Heart left ventricle (tissue), 16 donors: ENCODE measurements around the gene GPI. TPM values are rescaled to one million over a fixed set of nuclear protein-coding genes. Genes with fewer than 3 reads are reported as not detected.
A peak's percentile ranks its signal among the peaks of the same experiment; 100 is the strongest.

ENCODE experiments used
- ATAC-seq, 4 donors: fragments of 200-7000 bp; cut with Tn5 transposase; one replicate each; pipeline ENCODE4 v1.9.1; 2020 to 2022; ENCODE audit warnings: moderate library complexity in 4 of 4, mild to moderate bottlenecking in 3 of 4, moderate number of reproducible peaks in 1 of 4
- DNase-seq, 5 donors: peaks; one replicate each; pipeline ENCODE4 v3.0.0-alpha.2; 2020
- H3K27ac ChIP-seq, 12 donors: fragments of 200-600 bp; sonication (generic) in 4 of 12; one replicate each; pipeline versions ENCODE4 v1.5.0 to v1.8.0; 2016 to 2022; ENCODE audit warnings: mild to moderate bottlenecking in 2 of 12
- H3K27me3 ChIP-seq, 9 donors: fragments of 200-600 bp; sonication (generic) in 2 of 9; one replicate each; pipeline versions ENCODE4 v1.5.1 to v1.8.0; 2016 to 2022; ENCODE audit warnings: mild to moderate bottlenecking in 3 of 9
- H3K36me3 ChIP-seq, 9 donors: fragments of 200-600 bp; sonication (generic) in 2 of 9; one replicate each; pipeline versions ENCODE4 v1.5.0 to v1.8.0; 2018 to 2022; ENCODE audit warnings: mild to moderate bottlenecking in 2 of 9
- H3K4me1 ChIP-seq, 12 donors: fragments of 200-600 bp; sonication (generic) in 4 of 12; one replicate each; pipeline versions ENCODE4 v1.5.0 to v1.8.0; 2016 to 2022; ENCODE audit warnings: mild to moderate bottlenecking in 3 of 12
- H3K4me3 ChIP-seq, 12 donors: fragments of 200-600 bp; sonication (generic) in 4 of 12; one replicate each; pipeline versions ENCODE4 v1.5.0 to v1.8.0; 2017 to 2022; ENCODE audit warnings: mild to moderate bottlenecking in 9 of 12, moderate library complexity in 4 of 12
- H3K9me3 ChIP-seq, 12 donors: fragments of 200-600 bp; sonication (generic) in 4 of 12; one replicate each; pipeline versions ENCODE4 v1.5.0 to v1.8.0; 2016 to 2022; ENCODE audit warnings: mild to moderate bottlenecking in 1 of 12
- CTCF ChIP-seq, 12 donors: fragments of 200-600 bp; sonication (generic) in 4 of 12; IDR thresholded peaks; one replicate each; pipeline versions ENCODE4 v1.5.0 to v1.8.0; 2018 to 2022; ENCODE audit warnings: antibody characterized with exemption in 12 of 12, mild to moderate bottlenecking in 5 of 12
- POLR2A ChIP-seq, 2 donors: fragments of 450-650 bp; IDR thresholded peaks; one replicate each; pipeline ENCODE4 v1.6.1; 2017; ENCODE audit warnings: antibody characterized with exemption in 2 of 2, mild to moderate bottlenecking in 2 of 2, moderate library complexity in 2 of 2
- WGBS, 4 donors: extraction: QIAGEN DNeasy Blood & Tissue Kit in 2 of 4; methylation state at CpG; one replicate each; pipeline versions ENCODE4 v1.1.5 to v1.1.7; 2013 to 2018; 5-methylcytosine and 5-hydroxymethylcytosine counted together
- intact Hi-C, 10 donors: fragments of 100-400 bp; cut with DNase I; formaldehyde crosslinking; loops; one replicate each; pipeline versions ENCODE4 v1.11.1 to v1.14.2; 2022
- polyA plus RNA-seq, 2 donors: library from polyadenylated mRNA; stranded (reverse); fragments of 200-250 nt; gene quantifications; one replicate each; pipeline ENCODE4 v1.2.3, GENCODE V29; 2013
- total RNA-seq, 9 donors: library from RNA; depleted of rRNA in 2 of 9; stranded (reverse); fragments of >200 nt in 2 of 9; fragmentation: NEBNext Ultra II Directional in 3 of 9; extraction: Animal tissue kit (Norgen Biotek cat#: 25700) in 3 of 9; gene quantifications; one replicate each; pipeline versions ENCODE4 v1.1.0 to v1.2.4, GENCODE V29; 2016 to 2023
- donor health status: ischemic (EF 13 %, LVEDD 7.1; RV severe dilation, severe dysfunction).
- donor health status: healthy with polysubstance abuse.
- donor health status: DM: no; HTN: yes; CAD: no.
- donor health status: DM: no; HTN: no; CAD: no.
- donor health status: ischemic (EF 25% LVEDD 6.9; RV normal size, moderate dysfunction).
- donor health status: ischemic (EF 25% LVEDD 5.7; RV mildly dilated, moderate dysfunction).
- donor health status: healthy.
- donor health status: DM: yes; HTN: yes; CAD: no.
- donor health status: ischemic (EF 35%, LVEDD 5.7; RV mildly dilated, moderate dysfunction).
- donor health status: nonischemic (EF 11% LVEDD 7.7; RV severe dilation, severe dysfunction).
- donor health status: DM: yes; HTN: yes; CAD: no.
- donor health status: PGD.
- donor health status: ischemic (EF 29% LVEDD 5.4; RV normal size, mild dysfunction).
- donor health status: nonischemic (EF 23%, LVEDD 6.1; RV moderate dilation, normal function).

GPI gene
- total and polyA plus RNA-seq, 11 donors = 233 to 764 (median 513) TPM

- DNase-seq (no peak), ATAC-seq (peak in 3 of 4 donors; percentile 36 to 80 (median 60))
- TF ChIP-seq POLR2A (IDR thresholded peaks at IDR 0.05) (no peak), CTCF (IDR thresholded peaks at IDR 0.05) (no peak)
- Histone ChIP-seq H3K27ac (peak overlapping the region; percentile 39 to 80 (median 63)), H3K9me3 (no peaks in the 10 kb centered on the region), H3K4me1 (peaks cover 3 to 52% (median 19%) of the 10 kb centered on the region in 12 donors), H3K27me3 (no peaks in the 10 kb centered on the region), H3K4me3 (no peak overlapping the region), H3K36me3 (peaks cover 0 to 95% (median 79%) of the 10 kb centered on the region in 9 donors)
- WGBS, 4 donors = 51 to 70% (median 66%) methylated on average over 5 of the region's 5 CpGs
- intact Hi-C loops = loop anchor here in 6 of 10 donors (5.0 to 10.0 kb wide), 4 partner anchors 65 to 77 kb away; partner anchors contain the start of gene GARRE1 (in 1 of the 6)
Observed at GRCh38 chr19:34332027-34332760, 32.8 kb upstream of the GPI start.

- H3K36me3 ChIP-seq = peaks cover 0 to 94% (median 71%) of the 10 kb centered on the region in 9 donors
- DNase-seq = no peak
- intact Hi-C loops = loop anchor here in 8 of 10 donors (2.0 to 10.0 kb wide), 5 partner anchors 71 to 84 kb away; partner anchors contain the start of gene GARRE1 (in 4 of the 8)
- H3K27me3 ChIP-seq = no peaks in the 10 kb centered on the region
- peak overlapping the region in 2 of 12 donors; percentile 10 to 12 for H3K27ac ChIP-seq
- no peak for ATAC-seq
- H3K4me3 ChIP-seq = no peak overlapping the region
- 95 to 97% (median 96%) methylated on average over 3 of the region's 3 CpGs for WGBS, 4 donors
- peaks cover 3 to 44% (median 20%) of the 10 kb centered on the region in 12 donors for H3K4me1 ChIP-seq
- TF ChIP-seq POLR2A (IDR thresholded peaks at IDR 0.05) (no peak), CTCF (IDR thresholded peaks at IDR 0.05) (no peak)
- no peaks in the 10 kb centered on the region for H3K9me3 ChIP-seq
Observed at GRCh38 chr19:34335914-34336313, 29.1 kb upstream of the GPI start.

- Histone ChIP-seq H3K27me3 (no peaks in the 10 kb centered on the region), H3K9me3 (no peaks in the 10 kb centered on the region), H3K27ac (peak overlapping the region in 3 of 12 donors; percentile 2 to 12 (median 10)), H3K4me3 (no peak overlapping the region), H3K4me1 (peaks cover 0 to 35% (median 15%) of the 10 kb centered on the region in 12 donors), H3K36me3 (peaks cover 2 to 94% (median 71%) of the 10 kb centered on the region in 9 donors)
- TF ChIP-seq CTCF (IDR thresholded peaks at IDR 0.05) = peak; percentile 53 to 78 (median 66)
- TF ChIP-seq POLR2A (IDR thresholded peaks at IDR 0.05) = no peak
- intact Hi-C loops = loop anchor here in 8 of 10 donors (2.0 to 10.0 kb wide), 5 partner anchors 72 to 85 kb away; partner anchors contain the start of gene GARRE1 (in 4 of the 8)
- DNase-seq (no peak), ATAC-seq (no peak)
- 11 to 23% (median 17%) methylated on average over 1 of the region's 1 CpG for WGBS, 4 donors
Observed at GRCh38 chr19:34336781-34337271, 28.2 kb upstream of the GPI start.

GRCh38 chr19:34337739-34338138 is 27.3 kb upstream of the GPI start:
- intact Hi-C loops = loop anchor here in 8 of 10 donors (2.0 to 10.0 kb wide), 5 partner anchors 73 to 85 kb away; partner anchors contain the start of gene GARRE1 (in 4 of the 8)
- no peak for DNase-seq
- no peak for TF ChIP-seq POLR2A (IDR thresholded peaks at IDR 0.05)
- no peak for TF ChIP-seq CTCF (IDR thresholded peaks at IDR 0.05)
- Histone ChIP-seq H3K36me3 (peaks cover 2 to 94% (median 79%) of the 10 kb centered on the region in 9 donors), H3K27me3 (no peaks in the 10 kb centered on the region), H3K9me3 (no peaks in the 10 kb centered on the region), H3K4me1 (peaks cover 0 to 28% (median 14%) of the 10 kb centered on the region in 12 donors), H3K27ac (peak overlapping the region in 1 of 12 donors; percentile 13), H3K4me3 (no peak overlapping the region)
- ATAC-seq = peak; percentile 42 to 82 (median 55)
- WGBS, 4 donors = 56 to 68% (median 61%) methylated on average over 2 of the region's 2 CpGs
